GM18519 (cell line): Measurements from ENCODE around the gene EPB41L1.

Experiments used
- ATAC-seq: cut with Tn5 transposase; IDR thresholded peaks from one replicate; pipeline ENCODE4 v1.9.1; 2021; ENCODE audit warnings: mild to moderate bottlenecking, moderate library complexity; ENCODE audit not compliant: unreplicated experiment, low FRiP score

The EPB41L1 gene

GRCh38 chr20:36154700-36155628, at the start of gene EPB41L1:
TSS of gene EPB41L1 (plus strand) at chr20:36154740. CDS start at chr20:36173778, 19,038 bp downstream.
- ATAC-seq: no peak

DNA sequence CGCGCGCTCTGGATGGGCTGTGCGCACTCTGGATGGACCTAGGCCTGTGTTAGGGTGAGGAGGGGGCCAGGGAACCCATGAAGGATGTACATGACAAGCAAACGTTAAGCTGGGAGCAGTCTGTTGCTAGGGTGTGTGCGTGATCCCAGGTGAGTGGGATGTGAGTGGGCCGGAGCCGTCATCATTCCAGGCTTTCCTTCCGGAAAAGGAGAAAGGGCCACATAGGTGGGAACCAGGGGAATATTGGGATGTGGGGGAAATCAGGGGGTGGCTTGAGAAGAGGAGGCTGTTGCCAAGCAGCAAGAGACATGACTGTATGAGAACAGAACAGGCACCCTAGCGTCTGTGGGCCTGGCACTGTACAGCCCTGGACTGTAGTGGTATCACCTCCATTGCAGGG, 49.7 kb upstream of the EPB41L1 start:
- no peak for ATAC-seq

DNA sequence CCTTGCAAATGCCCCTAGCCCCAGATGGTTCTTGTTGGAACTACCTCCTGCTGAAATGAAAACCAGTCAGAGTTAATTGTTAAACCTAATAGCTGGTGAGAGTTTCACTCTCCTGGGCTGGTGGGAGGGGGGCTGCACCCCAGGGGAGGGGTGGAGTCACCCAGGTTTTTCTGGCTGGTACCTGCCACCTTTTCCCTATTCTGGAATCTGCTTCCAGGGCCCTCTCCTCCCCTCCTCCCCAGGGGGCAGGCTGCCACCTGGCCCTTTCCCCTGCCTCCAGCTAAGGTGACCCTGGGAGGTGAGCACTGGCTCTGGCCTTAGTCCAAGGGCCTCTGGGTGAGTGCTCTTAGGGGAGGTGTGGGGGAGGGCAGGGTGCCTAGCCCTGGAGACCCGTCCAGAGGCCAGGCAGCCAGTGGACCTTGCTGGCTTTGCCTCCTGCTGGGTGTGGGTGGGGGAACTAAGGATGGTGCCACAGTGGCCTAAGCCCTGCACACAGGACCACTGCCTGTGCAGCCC, 48.8 kb upstream of the EPB41L1 start:
- ATAC-seq: no peak

- no peak for ATAC-seq
Observed at GRCh38 chr20:36106606-36107005, 47.9 kb upstream of the EPB41L1 start.

GRCh38 chr20:36107881-36108280, 46.7 kb upstream of the EPB41L1 start:
- no peak for ATAC-seq

DNA sequence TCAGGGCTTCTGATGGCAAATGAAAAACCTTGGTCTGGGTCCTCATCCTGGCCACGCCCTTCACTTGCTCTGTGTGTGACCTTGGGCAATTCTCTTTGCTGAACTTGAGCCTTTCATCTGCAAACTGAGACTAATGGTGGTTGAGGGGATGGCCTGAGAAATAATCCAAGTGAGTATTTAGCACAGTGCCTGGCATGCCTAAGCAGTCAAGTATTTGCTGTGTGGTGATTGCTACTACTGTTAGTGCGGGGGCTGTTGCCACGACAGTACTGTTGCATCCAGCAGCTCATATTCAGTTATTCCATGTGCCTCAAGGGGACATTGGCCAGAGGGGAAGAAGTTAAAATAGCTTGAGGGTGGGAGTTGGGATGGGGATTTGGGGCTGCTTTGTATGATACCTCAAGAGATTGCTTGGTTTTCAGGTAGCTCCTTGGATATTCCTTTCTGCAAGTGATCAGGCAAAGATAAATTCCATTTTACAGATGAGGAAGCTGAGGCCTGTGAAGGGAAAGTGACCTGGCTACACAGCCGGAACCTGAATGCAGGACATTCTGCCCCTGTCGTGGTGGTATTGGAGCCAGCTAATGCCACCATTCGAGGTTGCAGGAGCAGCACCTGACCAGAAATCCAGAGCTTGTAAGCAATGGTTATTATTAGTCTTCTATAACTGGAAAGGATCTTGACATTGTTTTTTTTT, 45.1 kb upstream of the EPB41L1 start:
- no peak for ATAC-seq

DNA sequence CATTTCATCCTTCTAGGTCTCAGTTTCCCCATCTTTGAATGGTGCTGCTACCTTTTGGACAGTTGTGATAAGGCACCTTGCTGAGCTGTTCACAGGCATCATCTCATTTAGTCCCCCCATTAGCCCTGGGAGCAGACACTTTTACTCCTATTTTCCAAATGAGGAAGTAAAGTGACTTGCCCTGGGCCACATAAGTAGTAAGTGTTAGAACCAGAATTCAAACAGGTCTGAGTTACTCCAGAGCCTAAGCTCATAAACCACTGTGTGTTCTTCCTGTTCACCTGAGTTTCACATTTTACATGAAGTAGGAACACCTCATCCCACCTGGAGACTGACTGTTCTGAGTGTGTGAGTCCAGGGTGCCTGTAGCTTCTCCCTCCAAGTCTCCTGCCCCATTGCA, 43.5 kb upstream of the EPB41L1 start:
- no peak for ATAC-seq

GRCh38 chr20:36112112-36112511, 42.4 kb upstream of the EPB41L1 start:
- ATAC-seq: no peak

- ATAC-seq: no peak
Observed at GRCh38 chr20:36113036-36113435, 41.5 kb upstream of the EPB41L1 start.

DNA sequence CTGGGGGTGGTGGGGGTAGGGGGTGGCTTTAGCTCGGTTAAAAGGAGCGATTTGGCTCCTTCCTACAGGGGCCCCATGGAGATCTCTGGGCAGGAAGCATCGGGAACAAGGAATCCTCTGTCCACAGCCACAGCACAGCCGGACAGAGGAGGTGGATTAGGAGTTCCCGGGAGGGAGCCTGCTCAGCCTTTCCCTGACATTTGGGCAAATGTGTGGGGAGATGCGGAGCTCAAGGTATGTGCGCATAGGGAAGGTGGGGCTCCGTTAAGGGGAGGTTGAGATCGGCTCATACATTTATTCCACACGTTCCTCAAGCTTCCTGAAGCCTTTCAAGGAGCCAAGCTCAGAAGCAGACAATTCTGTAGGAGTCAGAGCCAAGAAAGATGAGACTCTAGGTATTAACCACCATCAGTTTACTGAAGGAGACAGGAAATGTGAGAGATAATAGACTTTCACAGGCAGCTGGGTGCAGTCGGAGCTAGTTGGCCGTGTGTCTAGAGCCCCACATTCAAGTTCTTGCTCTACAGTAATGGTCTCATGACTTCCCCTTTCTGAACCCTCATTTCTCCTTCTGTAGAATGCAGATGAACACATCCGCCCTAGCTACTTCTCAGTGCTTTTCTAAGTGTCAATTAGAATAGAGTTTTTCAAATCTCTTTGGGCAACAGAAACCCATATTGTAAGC, 40.8 kb upstream of the EPB41L1 start:
- ATAC-seq: no peak

DNA sequence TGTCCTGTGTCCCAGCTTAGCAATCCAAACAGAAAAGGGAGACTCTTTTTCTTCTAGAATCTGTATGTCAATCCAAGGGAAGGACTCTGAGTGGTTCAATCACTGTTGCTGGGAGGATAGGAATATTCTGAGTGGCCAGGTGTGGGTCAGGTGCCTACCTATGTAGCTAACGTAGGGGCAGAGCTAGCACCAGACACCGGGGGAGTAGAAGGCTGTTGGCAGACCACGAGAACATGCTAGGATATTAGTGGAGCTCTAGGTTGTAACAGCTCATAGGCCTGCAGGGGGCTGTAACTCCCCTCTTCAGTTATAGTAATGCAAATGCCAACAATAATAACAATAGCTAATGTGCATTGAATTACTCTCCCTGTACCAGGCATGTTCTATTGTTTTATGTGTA, 39.8 kb upstream of the EPB41L1 start:
- no peak for ATAC-seq

DNA sequence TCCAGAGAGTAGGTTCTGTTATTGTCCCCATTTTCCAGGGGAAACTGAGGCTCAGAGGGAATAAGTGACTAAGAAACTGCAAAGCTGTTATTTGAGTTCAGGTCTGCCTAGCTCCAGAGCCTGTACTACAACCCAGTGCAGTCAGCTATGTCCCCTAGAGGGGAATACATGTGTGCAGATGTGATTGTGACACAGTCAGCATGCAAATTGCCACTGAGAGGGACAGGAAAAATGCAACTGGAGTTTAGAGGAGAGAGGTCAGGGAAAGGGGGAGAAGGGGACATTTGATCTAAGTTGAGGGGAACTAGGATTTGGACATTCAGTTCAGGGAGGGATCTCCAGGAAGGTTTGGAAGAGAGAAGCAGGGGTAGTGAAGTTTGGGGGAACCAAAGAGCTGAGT, 38.6 kb upstream of the EPB41L1 start:
- no peak for ATAC-seq

DNA sequence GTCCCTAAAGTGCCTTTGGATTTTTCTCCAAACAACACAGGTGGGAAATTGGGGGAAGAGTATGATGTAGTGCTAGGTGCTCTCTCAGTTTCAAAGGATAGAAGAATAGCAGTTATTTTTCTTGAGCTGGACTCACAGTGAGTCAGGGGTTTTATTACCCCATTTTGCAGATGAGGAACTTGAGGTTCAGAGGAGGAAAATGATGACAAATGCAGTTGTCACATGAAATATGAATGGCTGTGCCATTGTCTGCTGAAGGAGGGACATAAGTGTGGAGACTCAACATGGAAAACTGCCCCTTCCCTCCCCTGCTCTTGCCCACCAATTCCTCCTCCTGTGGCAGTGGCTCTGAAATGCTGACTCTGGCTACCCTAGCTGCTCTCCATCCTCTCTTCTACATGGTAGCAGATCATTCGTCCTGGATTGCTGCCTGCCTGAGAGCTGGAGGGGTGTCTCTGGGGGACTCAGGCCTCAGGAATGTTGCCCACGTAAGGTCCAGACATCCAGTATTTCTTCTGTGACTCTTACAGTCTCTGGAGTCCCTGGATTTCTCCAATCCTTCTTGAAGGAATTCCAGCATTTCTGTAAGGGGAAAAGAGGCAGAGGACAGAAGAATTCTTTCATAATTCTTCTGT, 37.6 kb upstream of the EPB41L1 start:
- no peak for ATAC-seq

DNA sequence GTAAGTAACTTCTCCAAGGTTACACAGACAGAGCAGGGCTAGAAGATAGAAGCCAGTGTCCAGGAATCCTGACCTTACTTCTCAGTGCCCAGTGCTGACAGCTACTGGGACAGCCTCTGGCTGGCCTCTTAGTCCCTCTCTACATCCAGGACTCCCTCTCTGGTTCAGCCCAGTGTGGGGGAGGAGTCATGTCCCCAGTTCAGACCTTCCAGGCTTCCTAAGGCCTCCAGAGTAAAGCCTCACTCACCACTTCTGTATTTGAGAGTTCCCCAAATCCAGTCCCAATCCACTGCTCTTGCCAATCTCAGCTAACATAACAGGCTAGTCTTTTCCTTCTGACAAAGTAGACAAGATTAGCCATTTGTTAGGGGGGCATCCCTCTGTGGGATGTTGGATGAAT, 36.9 kb upstream of the EPB41L1 start:
- no peak for ATAC-seq

DNA sequence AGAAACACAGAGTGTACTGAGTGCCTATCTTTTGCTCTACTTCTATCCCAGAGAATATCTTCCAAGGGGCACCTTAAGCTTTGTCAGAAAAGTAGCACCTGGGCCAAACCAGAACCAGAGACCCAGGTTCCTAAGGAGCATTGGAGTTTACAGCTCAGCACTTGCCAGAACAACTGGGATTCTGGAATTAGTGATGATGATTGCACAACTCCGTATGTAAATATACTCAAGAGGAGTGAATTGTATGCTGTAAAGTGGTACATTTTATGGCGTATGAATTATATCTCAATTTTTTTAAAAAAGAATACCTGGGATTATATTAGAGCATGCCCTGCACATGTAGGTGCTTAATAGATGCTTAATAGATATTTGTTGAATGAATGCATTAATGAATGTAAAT, 36.2 kb upstream of the EPB41L1 start:
- no peak for ATAC-seq

GRCh38 chr20:36119537-36119936, 35.0 kb upstream of the EPB41L1 start:
- ATAC-seq: no peak

DNA sequence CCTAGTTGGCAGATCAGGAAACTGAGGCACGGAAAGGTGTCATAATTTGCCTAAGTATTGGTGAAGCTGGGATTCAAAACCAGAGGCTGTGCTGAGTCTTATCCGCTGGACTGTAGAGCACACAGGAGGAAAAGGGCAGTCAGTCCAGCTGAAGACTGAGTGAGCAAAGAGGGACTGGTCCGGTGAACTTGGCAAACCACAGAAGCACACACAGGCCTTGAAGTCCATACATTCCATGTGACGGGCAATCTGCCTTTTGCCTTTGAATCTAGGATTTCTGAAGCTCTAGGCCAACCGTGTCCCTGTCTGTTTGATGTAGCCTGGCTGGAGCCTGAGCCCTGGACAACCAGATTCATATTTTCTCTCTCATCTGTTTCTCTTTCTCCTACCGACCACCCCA, 34.3 kb upstream of the EPB41L1 start:
- no peak for ATAC-seq

- no peak for ATAC-seq
Observed at GRCh38 chr20:36120991-36121390, 33.5 kb upstream of the EPB41L1 start.

GRCh38 chr20:36121981-36122930, 32.3 kb upstream of the EPB41L1 start:
- no peak for ATAC-seq

- no peak for ATAC-seq
Observed at GRCh38 chr20:36122931-36123288, 31.6 kb upstream of the EPB41L1 start.
